Spleen (tissue), 7 donors: ENCODE data around the gene DMXL1.

Experiments used
- POLR2AphosphoS5 ChIP-seq, 3 donors: sonication (generic); formaldehyde crosslinking; IDR thresholded peaks; one replicate each; pipeline ENCODE4 v1.5.1; 2017; ENCODE audit warnings: antibody characterized with exemption in 3 of 3
- TF ChIP-seq, protein P1 (sequence below), 11 experiments: fragments of 200-600 bp in 7 of 11; fragments of 450-650 bp in 4 of 11; sonication (generic) in 4 of 11; IDR thresholded peaks in 8 of 11; conservative IDR thresholded peaks in 3 of 11; 1 replicate in 7 of 11; 2 replicates in 4 of 11; pipeline versions ENCODE4 v1.4.0 to v1.8.0; 2016 to 2021; ENCODE audit warnings: antibody characterized with exemption in 11 of 11, inconsistent platforms in 4 of 11, mild to moderate bottlenecking in 1 of 11
- donor health status: DM: no; HTN: no; CAD: no; lungs with moderate emphysema.
- donor health status: DM: no; HTN: no; CAD: no.
- donor health status: DM: no; HTN: no; CAD: no.

DNA sequence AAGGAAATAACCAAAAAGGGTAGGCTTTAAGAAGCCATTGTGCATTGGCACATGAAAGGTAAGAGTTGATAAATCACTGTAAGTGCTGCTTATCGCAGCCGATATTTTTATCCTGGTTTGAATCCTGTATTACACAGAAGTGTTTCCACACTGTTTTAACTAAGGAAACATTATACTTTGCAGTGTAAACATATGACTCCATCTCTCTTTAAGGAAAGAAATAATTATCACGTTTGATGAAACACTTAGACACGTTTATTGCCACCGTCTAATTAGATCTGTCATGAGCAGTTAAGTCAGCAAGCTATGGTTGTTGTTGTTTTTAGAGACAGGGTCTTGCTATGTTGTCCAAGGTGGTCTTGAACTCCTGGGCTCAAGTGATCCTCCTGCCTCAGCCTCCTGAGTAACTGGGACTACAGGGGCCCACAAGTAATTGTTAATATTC lies 199.3 kb downstream of the DMXL1 start:
- TF ChIP-seq, protein P1, sequence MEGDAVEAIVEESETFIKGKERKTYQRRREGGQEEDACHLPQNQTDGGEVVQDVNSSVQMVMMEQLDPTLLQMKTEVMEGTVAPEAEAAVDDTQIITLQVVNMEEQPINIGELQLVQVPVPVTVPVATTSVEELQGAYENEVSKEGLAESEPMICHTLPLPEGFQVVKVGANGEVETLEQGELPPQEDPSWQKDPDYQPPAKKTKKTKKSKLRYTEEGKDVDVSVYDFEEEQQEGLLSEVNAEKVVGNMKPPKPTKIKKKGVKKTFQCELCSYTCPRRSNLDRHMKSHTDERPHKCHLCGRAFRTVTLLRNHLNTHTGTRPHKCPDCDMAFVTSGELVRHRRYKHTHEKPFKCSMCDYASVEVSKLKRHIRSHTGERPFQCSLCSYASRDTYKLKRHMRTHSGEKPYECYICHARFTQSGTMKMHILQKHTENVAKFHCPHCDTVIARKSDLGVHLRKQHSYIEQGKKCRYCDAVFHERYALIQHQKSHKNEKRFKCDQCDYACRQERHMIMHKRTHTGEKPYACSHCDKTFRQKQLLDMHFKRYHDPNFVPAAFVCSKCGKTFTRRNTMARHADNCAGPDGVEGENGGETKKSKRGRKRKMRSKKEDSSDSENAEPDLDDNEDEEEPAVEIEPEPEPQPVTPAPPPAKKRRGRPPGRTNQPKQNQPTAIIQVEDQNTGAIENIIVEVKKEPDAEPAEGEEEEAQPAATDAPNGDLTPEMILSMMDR (IDR thresholded peaks at IDR 0.05 in 8 of 11, conservative IDR thresholded peaks at IDR 0.05 in 3 of 11): no peak
- TF ChIP-seq POLR2AphosphoS5 (IDR thresholded peaks at IDR 0.05): no peak
